ENCODE results near the gene ARG2.

DNA sequence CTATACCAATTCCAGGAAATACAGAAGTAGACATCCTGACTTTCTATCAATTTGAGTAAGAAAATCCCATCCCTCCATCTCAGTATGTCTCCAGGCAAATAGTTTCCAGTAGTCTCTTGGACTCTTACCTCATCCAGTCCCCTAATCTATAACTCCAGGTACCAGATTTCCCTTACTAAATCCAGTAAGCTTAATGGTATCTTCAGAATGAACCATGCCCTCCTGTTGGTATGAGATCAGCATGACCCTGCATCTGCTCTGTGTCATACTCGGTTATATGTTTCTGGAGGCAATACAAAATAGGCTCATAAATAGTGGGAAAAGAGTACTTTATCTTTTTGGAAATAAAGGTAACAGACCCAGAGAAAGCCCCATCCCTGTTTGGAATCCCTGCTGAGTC, 38.1 kb upstream of the ARG2 start:
- TF ChIP-seq POLR2A (IDR thresholded peaks at IDR 0.05; ENCODE audit: extremely low read depth, insufficient read length): no peak
- TF ChIP-seq, protein P1, sequence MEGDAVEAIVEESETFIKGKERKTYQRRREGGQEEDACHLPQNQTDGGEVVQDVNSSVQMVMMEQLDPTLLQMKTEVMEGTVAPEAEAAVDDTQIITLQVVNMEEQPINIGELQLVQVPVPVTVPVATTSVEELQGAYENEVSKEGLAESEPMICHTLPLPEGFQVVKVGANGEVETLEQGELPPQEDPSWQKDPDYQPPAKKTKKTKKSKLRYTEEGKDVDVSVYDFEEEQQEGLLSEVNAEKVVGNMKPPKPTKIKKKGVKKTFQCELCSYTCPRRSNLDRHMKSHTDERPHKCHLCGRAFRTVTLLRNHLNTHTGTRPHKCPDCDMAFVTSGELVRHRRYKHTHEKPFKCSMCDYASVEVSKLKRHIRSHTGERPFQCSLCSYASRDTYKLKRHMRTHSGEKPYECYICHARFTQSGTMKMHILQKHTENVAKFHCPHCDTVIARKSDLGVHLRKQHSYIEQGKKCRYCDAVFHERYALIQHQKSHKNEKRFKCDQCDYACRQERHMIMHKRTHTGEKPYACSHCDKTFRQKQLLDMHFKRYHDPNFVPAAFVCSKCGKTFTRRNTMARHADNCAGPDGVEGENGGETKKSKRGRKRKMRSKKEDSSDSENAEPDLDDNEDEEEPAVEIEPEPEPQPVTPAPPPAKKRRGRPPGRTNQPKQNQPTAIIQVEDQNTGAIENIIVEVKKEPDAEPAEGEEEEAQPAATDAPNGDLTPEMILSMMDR (IDR thresholded peaks at IDR 0.05; ENCODE audit: low read depth, low read length): no peak
- TF ChIP-seq, protein P2, sequence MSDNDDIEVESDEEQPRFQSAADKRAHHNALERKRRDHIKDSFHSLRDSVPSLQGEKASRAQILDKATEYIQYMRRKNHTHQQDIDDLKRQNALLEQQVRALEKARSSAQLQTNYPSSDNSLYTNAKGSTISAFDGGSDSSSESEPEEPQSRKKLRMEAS (IDR thresholded peaks at IDR 0.05; ENCODE audit: low read depth, low read length): no peak
- no peak for TF ChIP-seq MYC (IDR thresholded peaks at IDR 0.05; ENCODE audit: low read depth, low read length)
